GM06990 (cell line): ENCODE data around the gene NCOA6.

Experiments
- DNase-seq: peaks from one replicate; pipeline ENCODE4 v3.0.0-alpha.2; 2011; ENCODE audit not compliant: insufficient read length; ENCODE audit errors: extremely low read depth
- H3K27me3 ChIP-seq: replicated peaks from 2 replicates; pipeline ENCODE4 v1.6.0; 2011; ENCODE audit warnings: low read length; ENCODE audit not compliant: control insufficient read depth, insufficient read depth
- H3K36me3 ChIP-seq: 2 replicates; pipeline ENCODE4 v1.5.1; 2011; ENCODE audit warnings: low read length; ENCODE audit not compliant: control insufficient read depth, insufficient read depth
- H3K4me3 ChIP-seq: replicated peaks from 2 replicates; pipeline ENCODE4 v1.5.1; 2011; ENCODE audit warnings: low read depth, mild to moderate bottlenecking, control low read depth, low read length
- CTCF ChIP-seq: IDR thresholded peaks from 2 replicates; pipeline ENCODE4 v1.5.1; 2011; ENCODE audit warnings: low read length, control low read depth, mild to moderate bottlenecking, inconsistent platforms; ENCODE audit not compliant: insufficient read depth, poor library complexity, severe bottlenecking

NCOA6 gene

GRCh38 chr20:34859826-34860545 is 34.5 kb upstream of the NCOA6 start:
- TF ChIP-seq CTCF = no peak
- Histone ChIP-seq H3K36me3 (no peaks in the 10 kb centered on the region), H3K4me3 (no peak overlapping the region), H3K27me3 (no peaks in the 10 kb centered on the region)
- no peak for DNase-seq

GRCh38 chr20:34859367-34859766 is 33.9 kb upstream of the NCOA6 start:
- H3K4me3 ChIP-seq = no peak overlapping the region
- no peaks in the 10 kb centered on the region for H3K36me3 ChIP-seq
- no peak for DNase-seq
- no peaks in the 10 kb centered on the region for H3K27me3 ChIP-seq
- no peak for TF ChIP-seq CTCF

- no peak for DNase-seq
- Histone ChIP-seq H3K36me3 (no peaks in the 10 kb centered on the region), H3K4me3 (no peak overlapping the region), H3K27me3 (no peaks in the 10 kb centered on the region)
- no peak for TF ChIP-seq CTCF
Measured at GRCh38 chr20:34852298-34852697, 26.8 kb upstream of the NCOA6 start.

GRCh38 chr20:34850969-34851368 is 25.5 kb upstream of the NCOA6 start:
- Histone ChIP-seq H3K27me3 (no peaks in the 10 kb centered on the region), H3K36me3 (no peaks in the 10 kb centered on the region), H3K4me3 (no peak overlapping the region)
- no peak for TF ChIP-seq CTCF
- no peak for DNase-seq

- no peak for TF ChIP-seq CTCF
- no peaks in the 10 kb centered on the region for H3K27me3 ChIP-seq
- no peaks in the 10 kb centered on the region for H3K36me3 ChIP-seq
- H3K4me3 ChIP-seq = no peak overlapping the region
- no peak for DNase-seq
Measured at GRCh38 chr20:34849778-34850177, 24.3 kb upstream of the NCOA6 start.

GRCh38 chr20:34848597-34848996 is 23.1 kb upstream of the NCOA6 start:
- no peak for DNase-seq
- H3K36me3 ChIP-seq = no peaks in the 10 kb centered on the region
- no peak for TF ChIP-seq CTCF
- H3K27me3 ChIP-seq = no peaks in the 10 kb centered on the region
- no peak overlapping the region for H3K4me3 ChIP-seq
